HG02678 (cell line): ENCODE results near the gene SETD2.

Experiments
- ATAC-seq: cut with Tn5 transposase; IDR thresholded peaks from one replicate; pipeline ENCODE4 v1.9.1; 2021; ENCODE audit warnings: mild to moderate bottlenecking, moderate library complexity; ENCODE audit not compliant: unreplicated experiment

The SETD2 gene

DNA sequence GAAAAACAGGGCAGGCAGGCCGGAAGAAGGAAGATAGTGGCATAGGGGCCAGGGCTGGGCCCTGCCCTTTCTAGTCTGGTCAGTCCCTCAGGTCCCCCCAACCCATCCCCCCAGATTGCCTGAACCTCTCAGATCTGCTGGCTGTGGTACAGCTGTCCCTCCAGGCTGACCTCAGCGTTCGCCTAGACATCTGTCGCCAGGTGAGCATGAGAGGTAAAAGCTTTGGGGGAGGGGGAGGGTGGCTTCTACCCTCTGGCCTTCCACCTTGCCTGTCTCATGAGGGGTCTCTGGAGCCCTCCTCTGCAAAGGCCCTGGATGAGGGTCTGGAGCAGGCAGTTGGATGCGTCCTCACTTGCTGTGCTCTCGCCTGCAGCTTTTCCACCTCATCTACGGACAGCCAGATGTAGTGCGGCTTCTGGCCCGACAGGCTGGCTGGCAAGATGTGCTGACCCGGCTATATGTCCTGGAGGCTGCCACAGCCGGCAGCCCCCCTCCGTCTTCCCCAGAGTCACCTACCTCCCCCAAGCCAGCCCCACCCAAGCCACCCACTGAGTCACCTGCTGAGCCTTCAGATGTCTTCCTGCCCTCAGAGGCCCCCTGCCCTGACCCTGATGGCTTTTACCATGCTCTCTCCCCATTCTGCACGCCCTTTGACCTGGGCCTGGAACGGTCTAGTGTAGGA lies 164.3 kb downstream of the SETD2 start:
- ATAC-seq: no peak

DNA sequence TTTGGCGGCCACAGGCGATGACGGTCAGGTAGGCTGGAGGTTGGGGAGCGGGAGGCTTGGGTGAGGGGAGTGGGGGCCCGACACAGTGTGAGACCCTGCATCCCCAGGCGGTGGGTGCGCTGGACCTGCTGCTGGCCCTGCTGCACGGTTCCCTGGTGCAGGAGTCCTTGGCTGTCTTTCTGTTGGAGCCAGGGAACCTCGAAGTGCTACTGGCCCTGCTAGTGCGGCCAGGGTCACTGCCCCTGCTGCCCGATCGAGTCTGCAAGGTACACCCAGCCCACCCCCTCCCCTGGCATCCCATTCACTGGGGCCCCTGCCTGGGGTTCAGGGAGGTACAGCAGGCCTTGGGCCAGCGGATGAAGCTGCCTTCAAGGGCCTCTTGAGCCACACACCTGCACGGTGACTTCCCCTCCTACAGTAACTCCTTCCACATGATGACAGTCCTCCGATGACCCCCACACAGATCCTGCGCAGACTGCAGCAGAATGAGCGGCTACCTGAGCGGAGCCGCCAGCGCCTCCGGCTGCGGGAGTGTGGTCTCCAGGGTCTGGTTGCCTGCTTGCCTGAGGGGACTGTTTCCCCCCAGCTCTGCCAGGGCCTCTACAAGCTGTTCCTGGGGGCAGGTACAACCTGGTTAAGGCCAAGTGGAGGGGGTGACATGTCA lies 164.9 kb downstream of the SETD2 start:
- ATAC-seq: no peak

DNA sequence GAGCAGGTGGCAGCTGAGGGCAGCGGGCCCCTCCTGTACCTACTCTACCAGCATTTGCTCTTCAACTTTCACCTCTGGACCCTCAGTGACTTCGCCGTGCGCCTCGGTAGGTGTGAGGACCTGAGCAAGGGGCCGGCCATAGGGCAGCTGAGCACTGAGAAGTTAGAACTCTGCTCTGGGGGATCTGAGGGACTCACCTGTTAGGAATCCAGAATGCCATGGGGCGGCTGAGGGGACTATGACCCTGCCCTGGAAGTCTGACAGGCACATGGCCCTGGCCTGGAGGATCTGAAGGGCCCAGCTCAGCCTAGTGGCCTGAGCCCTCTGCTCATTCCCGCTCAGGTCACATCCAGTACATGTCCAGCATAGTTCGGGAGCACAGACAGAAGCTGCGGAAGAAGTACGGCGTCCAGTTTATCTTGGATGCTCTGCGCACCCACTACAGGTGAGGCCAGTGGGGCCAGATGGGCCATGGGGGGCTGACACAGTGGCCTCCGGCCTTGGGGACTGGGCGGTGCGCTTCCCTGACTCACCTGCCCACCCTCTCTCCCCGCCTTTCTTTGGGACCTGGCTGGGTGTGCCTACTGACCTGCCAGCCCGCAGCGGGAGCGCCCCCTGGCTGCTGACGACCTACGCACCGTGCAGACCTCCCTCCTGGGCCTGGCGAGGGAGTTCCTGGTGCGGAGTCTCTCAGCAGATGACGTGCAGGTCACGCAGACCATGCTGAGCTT lies 165.6 kb downstream of the SETD2 start:
- no peak for ATAC-seq

DNA sequence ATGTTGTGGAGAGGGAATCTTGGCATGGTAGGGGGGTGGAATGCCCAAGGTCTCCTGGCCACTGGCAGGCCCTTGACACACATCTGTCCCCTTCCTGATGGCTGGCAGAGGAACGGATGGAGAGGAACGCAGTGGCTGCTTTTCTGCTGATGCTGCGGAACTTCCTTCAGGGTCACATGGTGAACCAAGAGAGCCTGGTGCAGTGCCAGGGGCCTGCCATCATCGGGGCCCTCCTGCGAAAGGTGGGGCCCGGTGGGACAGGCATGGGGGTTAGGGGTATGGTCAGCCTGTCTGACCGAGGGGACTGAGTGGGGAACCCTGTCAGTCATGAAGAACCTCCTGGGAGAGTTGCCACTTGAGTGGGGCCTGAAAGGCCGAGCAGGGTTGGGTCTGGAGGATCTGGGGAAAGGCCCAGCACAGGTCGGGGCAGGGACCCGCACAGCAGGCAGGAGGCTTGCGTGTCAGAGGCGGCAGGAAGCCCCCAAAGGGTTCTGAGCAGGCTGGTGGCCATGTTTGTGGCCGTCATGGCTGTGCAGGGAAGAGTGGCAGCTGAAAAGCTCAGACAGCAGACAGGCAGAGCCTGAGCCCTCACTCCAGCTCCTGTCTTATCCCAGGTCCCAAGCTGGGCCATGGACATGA lies 166.3 kb downstream of the SETD2 start:
- ATAC-seq: no peak

DNA sequence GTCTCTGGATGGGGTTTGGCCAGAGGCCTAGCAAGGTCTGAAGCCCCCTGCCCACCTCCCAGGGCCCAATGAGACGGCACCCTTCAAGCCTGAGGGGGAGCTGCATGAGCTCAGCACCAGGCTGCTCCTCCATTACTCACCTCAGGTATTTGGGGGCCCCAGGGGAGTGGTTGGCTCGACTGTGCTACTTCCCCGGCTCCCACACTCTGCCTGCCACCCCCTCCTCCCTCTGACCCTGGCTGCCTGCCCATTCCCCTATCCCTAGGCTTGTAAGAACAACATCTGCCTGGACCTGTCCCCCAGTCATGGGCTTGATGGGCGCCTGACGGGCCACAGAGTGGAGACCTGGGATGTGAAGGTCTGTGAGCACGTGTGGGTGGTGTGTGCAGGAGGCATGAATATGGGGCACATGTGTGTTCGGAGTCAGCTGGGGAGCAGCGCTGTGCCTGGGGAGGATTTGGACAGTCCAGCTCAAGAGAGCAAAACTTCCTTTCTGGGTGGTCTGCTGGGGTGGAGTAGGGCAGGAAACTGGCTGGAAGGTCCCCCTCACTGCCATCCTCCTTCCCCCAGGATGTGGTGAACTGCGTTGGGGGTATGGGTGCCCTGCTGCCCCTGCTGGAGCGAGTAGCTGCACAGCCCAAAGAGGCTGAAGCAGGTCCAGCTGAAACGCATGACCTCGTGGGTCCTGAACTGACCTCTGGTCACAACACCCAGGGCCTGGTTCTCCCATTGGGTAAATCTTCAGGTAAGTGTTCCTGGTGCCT lies 167.0 kb downstream of the SETD2 start:
- no peak for ATAC-seq

DNA sequence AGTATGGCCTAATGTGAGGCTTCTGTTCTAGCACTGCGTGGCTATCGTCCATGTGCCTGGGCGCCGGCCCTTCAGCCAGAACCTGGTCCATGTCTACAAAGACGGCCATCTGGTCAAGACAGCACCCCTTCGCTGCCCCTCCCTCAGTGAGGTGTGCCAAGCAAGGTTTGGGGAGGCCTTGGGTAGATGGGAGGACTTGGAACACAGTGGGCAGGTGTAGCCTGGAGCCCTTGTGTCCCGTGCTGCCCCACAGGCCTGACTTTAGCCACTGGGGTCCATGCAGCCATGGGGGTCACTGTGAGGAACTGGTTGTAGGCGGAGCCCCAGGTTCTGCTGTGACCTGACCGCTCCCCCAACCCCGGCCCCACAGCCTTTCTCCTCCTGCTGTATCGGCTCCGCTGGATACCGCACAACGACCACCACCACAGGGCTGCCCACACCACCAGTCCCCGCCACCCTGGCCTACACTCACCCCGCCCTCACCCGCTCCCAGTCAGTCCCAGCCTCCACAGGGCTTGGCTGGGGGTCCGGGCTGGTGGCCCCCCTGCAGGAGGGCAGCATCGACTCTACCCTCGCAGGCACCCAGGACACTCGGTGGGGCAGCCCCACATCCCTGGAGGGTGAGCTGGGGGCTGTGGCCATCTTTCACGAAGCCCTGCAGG lies 167.9 kb downstream of the SETD2 start:
- ATAC-seq: no peak

DNA sequence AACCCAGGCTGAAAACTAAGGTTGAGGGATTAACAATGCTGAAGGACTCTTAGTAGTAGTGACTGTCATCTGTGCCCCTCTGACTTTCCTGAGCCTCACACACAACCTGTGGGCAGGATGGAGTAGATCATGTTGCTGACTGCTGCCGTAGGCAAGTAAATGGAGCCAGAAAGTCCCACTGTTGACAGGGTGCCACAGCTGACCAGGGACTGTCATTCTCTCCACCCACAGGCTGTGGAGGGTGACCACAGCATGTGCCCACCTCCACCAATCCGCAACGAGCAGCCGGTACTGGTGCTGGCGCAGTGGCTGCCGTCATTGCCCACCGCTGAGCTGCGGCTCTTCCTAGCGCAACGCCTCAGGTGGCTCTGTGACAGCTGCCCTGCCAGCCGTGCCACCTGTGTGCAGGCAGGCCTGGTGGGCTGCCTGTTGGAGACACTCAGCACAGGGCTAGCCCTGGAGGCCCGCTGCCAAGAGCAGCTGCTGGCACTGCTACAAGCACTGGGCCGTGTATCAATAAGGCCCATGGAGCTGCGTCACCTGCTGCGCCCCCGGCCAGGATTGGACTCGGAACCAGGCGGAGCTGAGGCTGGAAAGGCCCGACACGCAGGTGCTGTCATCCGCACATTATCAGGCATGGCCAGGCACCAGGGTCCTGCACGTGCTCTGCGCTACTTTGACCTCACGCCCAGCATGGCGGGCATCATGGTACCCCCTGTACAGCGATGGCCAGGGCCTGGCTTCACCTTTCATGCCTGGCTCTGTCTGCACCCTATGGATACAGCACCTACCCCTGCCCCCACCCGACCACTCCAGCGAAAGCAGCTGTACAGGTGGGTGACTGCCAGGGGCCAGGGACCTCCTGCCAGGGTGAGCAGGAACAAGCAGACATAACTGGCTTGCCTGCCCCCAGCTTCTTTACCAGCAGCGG lies 168.8 kb downstream of the SETD2 start:
- ATAC-seq: no peak

DNA sequence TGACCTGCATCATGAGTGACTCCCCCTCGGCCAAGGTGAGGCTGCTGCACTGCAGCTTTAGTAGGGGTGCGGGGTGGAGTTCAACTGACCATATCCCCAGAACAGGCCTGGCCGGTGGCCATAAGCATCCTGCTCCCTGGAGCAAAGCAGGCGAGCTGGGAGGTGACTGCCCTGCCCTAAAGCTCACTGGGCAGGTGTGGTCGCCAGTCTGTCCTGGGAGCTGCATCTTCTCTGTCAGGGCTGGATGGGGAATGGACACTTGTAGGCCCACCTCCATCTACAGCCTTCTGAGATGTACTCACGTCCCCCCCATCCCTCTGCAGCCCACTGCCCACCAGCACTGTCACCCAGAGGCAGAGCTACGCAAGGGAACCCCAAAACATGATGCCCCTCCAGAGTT lies 169.9 kb downstream of the SETD2 start:
- ATAC-seq: no peak

DNA sequence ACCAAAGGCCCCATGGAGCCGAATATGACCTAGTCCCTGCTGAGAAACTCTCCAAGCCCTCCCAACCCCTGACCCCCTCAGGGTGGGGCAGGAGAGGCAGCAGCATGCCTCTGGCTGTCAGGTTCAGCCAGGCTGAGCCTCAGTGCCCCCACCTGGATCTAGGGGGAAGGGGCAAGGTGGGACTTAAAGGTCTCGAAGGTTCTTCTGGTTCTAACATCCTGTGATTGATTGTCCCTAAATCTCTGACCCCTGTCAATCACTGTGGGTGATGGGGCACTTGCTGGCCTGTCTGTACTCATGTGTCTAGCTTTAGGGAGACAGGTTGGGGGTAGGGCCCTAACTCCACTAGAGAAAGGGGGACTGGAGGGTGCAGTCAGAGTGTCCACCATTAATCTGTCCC lies 170.6 kb downstream of the SETD2 start:
- no peak for ATAC-seq

DNA sequence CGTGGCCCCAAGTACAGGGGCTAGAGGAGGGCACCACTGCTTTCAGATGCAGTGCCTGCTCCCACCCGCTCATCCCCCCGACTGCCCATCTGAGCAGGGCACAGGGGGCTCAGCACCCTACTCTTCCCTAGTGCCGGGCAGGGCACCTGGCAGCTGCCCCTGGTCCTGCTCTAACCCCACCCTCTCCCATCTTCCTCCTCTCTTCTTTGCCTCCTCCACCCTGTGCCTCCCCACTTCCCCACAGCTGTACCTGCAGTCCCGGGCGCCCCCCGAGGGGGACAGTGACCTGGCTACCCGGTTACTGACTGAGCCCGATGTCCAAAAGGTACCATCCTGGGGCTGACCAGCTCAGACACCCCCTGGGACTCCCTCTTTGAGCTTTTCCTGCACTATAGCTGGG lies 171.7 kb downstream of the SETD2 start:
- ATAC-seq: no peak

DNA sequence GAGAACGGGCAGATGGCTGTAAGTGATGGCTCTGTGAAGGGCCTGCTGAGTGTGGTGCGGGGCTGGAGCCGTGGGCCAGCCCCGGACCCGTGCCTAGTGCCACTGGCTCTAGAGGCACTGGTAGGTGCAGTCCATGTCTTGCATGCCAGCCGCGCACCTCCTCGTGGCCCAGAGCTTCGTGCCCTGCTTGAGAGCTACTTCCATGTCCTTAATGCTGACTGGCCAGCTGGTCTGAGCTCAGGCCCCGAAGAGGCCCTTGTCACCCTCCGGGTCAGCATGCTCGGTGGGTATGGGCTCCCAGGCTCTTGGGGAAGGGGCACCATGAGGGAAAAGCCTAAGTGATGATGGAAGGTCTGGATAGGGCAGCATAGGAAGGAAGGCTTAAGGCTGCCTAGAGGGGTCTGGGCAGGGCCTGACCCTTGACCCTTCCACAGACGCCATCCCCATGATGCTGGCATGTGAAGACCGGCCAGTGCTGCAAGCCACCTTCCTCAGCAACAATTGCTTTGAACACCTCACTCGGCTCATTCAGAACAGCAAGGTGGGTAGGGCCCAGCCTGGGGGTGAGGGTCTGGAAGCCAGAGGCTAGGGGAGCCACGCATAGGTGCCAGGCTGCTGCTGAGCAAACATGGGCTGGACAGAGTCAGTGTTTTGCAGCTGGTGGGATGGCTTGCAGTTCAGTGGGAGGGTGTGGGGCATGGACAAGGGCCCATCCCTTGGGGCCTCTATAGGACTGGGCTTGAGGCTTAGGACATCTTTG lies 172.3 kb downstream of the SETD2 start:
- ATAC-seq: no peak

DNA sequence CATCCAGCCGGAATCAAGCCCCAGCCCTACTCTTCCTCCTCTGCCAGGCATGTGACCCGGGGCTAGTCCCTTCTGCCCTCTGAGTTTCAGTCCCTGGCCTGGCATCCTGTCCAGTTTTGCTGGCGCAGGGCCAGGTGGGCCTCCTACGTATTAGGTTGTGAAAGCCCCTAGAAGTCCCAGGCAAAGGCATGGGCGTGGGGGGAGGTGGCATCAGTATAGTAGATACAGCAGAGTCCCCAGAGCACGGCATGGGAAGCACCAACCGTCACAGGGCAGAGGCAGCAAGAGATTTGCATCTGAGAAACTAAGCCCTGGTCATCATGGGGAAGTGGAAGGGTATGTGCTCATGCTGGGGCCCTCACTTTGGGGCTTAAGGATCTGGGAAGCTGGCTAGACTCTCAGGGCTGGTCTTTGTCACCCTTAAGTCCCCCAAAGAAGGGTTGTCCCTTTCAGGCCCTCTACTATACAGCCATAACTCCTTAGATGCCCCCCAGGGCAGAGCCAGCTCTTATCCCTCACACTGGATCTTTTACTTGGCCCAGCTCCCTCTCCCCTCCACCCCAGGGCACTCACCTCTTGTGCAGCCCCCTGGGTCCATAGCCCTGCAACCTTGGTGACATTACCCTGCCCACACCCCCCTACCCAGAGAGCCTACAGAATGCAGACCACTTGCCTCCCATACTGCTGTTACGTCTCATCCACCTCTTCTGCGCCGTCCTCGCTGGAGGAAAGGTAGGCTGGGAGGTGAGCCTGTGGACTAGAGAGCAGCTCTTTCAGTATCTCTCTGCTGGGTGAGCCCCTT lies 173.1 kb downstream of the SETD2 start:
- peak; percentile 47 for ATAC-seq

DNA sequence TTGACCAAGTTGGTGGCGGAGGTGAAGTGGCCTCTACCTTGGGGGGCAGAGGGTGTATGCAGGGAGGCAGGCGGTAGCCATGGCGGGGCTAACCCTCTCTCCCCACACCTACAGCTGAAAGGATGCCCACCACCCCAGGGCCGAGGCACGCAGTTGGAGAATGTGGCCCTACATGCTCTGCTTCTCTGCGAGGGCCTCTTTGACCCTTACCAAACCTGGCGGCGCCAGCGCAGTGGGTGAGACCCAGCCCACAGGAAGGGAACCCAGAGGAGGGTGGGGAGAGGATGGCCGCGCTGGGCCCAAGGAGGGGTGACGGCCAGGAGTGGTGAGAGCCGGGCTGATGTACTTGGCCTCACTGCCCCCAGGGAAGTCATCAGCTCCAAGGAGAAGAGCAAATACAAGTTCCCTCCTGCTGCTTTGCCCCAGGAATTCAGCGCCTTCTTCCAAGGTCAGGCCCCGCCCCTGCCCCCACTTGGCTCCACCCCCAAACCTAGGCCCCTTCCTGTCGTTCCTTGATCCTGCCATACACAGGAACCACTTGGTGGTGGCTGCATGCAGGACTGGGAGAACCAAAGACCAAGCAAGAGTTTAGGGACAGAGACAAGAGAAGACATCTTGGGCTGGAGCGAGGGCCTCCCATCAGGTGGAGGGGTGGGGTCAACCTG lies 174.6 kb downstream of the SETD2 start:
- ATAC-seq: no peak

DNA sequence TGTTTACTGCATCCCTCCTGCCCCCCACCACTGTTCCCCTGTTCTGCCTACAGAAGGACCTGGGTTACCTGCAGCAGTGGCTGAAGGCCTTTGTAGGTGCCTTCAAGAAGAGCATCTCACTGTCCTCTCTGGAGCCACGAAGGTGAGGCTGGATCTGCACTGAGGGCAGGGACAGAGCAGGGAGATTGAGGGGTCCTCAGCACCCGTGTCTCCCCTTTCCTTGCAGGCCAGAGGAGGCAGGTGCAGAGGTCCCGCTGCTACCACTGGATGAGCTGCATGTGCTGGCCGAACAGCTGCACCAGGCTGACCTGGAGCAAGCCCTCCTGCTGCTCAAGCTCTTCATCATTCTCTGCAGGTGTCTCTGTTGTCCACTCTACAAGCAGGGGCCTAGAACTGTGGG lies 175.3 kb downstream of the SETD2 start:
- no peak for ATAC-seq

DNA sequence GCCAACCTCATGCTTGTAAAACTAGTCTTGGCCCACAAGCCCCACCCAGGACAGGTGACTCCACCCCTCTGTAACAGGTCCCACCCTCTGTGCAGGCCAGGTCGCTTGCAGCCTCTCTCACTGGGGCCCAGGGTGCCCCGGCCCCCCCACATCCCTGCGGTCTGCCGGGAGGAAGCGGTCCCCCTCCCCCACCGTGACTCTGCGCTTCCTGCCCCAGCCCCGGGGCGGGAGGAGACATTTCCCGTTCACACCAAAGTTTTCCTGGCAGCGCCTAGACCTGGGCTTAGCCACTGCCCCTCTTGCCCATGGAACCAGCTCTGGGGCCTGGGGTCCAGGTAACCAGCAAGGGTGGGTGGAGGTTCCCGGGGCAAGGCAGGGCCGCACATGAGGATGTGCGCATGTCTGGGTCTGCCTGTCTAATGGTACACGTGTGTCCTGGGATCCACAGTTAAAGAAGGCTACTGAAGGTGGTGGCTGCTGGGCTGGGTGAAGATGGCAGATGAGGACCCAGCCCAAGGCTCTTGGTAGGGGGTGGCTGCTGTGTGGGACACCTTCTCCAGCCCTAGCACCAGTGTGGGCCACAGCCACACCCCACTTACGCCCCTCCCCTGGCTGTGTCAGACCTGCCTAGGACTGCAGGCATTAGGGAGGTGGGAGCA lies 176.0 kb downstream of the SETD2 start:
- peak; percentile 77 for ATAC-seq

DNA sequence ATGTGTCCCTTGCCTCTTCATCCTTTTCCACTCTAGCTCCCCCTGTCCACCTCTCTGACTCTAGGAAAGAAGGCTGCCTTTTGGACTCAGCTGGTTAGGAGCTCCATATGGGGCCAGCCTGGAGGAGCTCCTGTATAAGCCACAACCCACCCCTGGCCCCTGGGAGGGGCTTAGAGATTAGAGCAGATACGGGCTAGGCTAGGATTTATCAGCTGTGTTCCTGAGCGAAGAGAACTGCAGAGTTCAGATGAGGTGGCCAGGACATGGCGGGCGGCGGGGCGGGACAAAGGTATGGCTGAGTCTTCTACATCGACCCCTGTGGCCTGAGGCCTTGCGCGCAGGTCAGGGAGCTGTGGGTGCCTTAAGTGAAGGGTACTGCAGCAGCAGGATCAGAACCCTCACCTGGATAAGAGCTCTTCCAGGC lies 176.6 kb downstream of the SETD2 start:
- ATAC-seq: no peak
